GM12878 (cell line): ENCODE results near the gene FBXO42. TPM values are rescaled to one million over a fixed set of nuclear protein-coding genes. Genes with fewer than 3 reads are reported as not detected.

Source experiments
- polyA plus RNA-seq, 11 experiments: library from polyadenylated mRNA; depleted of rRNA in 4 of 11; unstranded in 6 of 11; stranded (reverse) in 5 of 11; fragments of >200 nt; fragmentation: Nextera tagmentation in 4 of 11; fragmentation: Illumina TruSeq in 1 of 11; extraction: Ambion mirVana in 4 of 11; extraction: Trizol in 1 of 11; gene quantifications; 1 replicate in 1 of 11; 2 replicates in 10 of 11; pipeline versions ENCODE4 v1.2.1 to v1.2.3, GENCODE V29; 2011 to 2016; ENCODE audit warnings: inconsistent platforms in 2 of 11, missing spikeins in 2 of 11, low read depth in 1 of 11
- small RNA-seq: library from RNA; depleted of rRNA; stranded (forward); fragments of <200 nt; gene quantifications from one replicate; pipeline ENCODE3, GENCODE V24; 2014
- total RNA-seq, 4 experiments: library from RNA; depleted of rRNA in 3 of 4; stranded (reverse); fragments of >200 nt in 3 of 4; fragmentation: Illumina TruSeq in 1 of 4; extraction: Trizol in 1 of 4; gene quantifications; 2 replicates each; pipeline versions ENCODE4 v1.2.1 to v1.2.3, GENCODE V29; 2013 to 2021

Gene FBXO42
- total and polyA plus RNA-seq, 10 of the 15 experiments (the other 5 are each of a cell fraction or from before 2014, with no cell fraction given) = 6.1 to 23.8 (median 15.2) TPM

Small RNA genes within 50 kb of the gene (small RNA-seq; reads per million reads assigned to genes)
- not detected for gene MT1XP1

Other genes starting within 250 kb of the FBXO42 start
- 0.16 and 0.28 TPM in 2 replicates for gene EPHA2, start 196.4 kb downstream of the FBXO42 start, total RNA-seq (2014; rRNA removed)
- gene EPHA2, start 196.4 kb downstream of the FBXO42 start, total RNA-seq (2014; rRNA removed; fragmentation: Illumina TruSeq; extraction: Trizol) = 0.05 and 0.09 TPM in 2 replicates
- gene EPHA2, start 196.4 kb downstream of the FBXO42 start, total RNA-seq (2021) = 0.32 and 0.51 TPM in 2 replicates
- 0.06 and 0.27 TPM in 2 replicates for gene EPHA2, start 196.4 kb downstream of the FBXO42 start, polyA plus RNA-seq (2011; rRNA removed)
- gene EPHA2, start 196.4 kb downstream of the FBXO42 start, polyA plus RNA-seq (2014; fragmentation: Illumina TruSeq; extraction: Trizol) = 0.12 and 0.24 TPM in 2 replicates
- gene EPHA2, start 196.4 kb downstream of the FBXO42 start, polyA plus RNA-seq (2014; fragmentation: Nextera tagmentation; extraction: Ambion mirVana) = not detected
- gene EPHA2, start 196.4 kb downstream of the FBXO42 start, polyA plus RNA-seq (2014; rRNA removed) = 0.04 and 0.16 TPM in 2 replicates
- gene EPHA2, start 196.4 kb downstream of the FBXO42 start, polyA plus RNA-seq (2016; fragmentation: Nextera tagmentation; extraction: Ambion mirVana) = under 1 TPM; 0.19 to 0.37 TPM
- 0.49 and 0.56 TPM in 2 replicates for gene ARHGEF19, start 139.8 kb downstream of the FBXO42 start, total RNA-seq (2014; rRNA removed)
- 0.40 and 0.60 TPM in 2 replicates for gene ARHGEF19, start 139.8 kb downstream of the FBXO42 start, total RNA-seq (2014; rRNA removed; fragmentation: Illumina TruSeq; extraction: Trizol)
- gene ARHGEF19, start 139.8 kb downstream of the FBXO42 start, total RNA-seq (2021) = 2.0 and 2.5 TPM in 2 replicates
- gene ARHGEF19, start 139.8 kb downstream of the FBXO42 start, polyA plus RNA-seq (2011; rRNA removed) = 1.2 and 1.6 TPM in 2 replicates
- 0.22 and 0.38 TPM in 2 replicates for gene ARHGEF19, start 139.8 kb downstream of the FBXO42 start, polyA plus RNA-seq (2014; fragmentation: Illumina TruSeq; extraction: Trizol)
- gene ARHGEF19, start 139.8 kb downstream of the FBXO42 start, polyA plus RNA-seq (2014; fragmentation: Nextera tagmentation; extraction: Ambion mirVana) = under 1 TPM in 1 of 2 experiments, not detected in 1; 0.15 TPM
- 2.2 and 2.9 TPM in 2 replicates for gene ARHGEF19, start 139.8 kb downstream of the FBXO42 start, polyA plus RNA-seq (2014; rRNA removed)
- 1 to 10 TPM in 1 of 2 experiments, under 1 TPM in 1; 0.67 to 1.2 TPM for gene ARHGEF19, start 139.8 kb downstream of the FBXO42 start, polyA plus RNA-seq (2016; fragmentation: Nextera tagmentation; extraction: Ambion mirVana)
- gene CPLANE2, start 115.3 kb downstream of the FBXO42 start, total RNA-seq (2014; rRNA removed) = 2.6 and 4.5 TPM in 2 replicates
- 1.4 and 2.5 TPM in 2 replicates for gene CPLANE2, start 115.3 kb downstream of the FBXO42 start, total RNA-seq (2014; rRNA removed; fragmentation: Illumina TruSeq; extraction: Trizol)
- gene CPLANE2, start 115.3 kb downstream of the FBXO42 start, total RNA-seq (2021) = 4.0 and 4.1 TPM in 2 replicates
- gene CPLANE2, start 115.3 kb downstream of the FBXO42 start, polyA plus RNA-seq (2011; rRNA removed) = 0.61 and 1.3 TPM in 2 replicates
- 0.11 and 1.2 TPM in 2 replicates for gene CPLANE2, start 115.3 kb downstream of the FBXO42 start, polyA plus RNA-seq (2014; fragmentation: Illumina TruSeq; extraction: Trizol)
- gene CPLANE2, start 115.3 kb downstream of the FBXO42 start, polyA plus RNA-seq (2014; fragmentation: Nextera tagmentation; extraction: Ambion mirVana) = under 1 TPM in 1 of 2 experiments, not detected in 1; 0.09 TPM
- 1.2 and 3.7 TPM in 2 replicates for gene CPLANE2, start 115.3 kb downstream of the FBXO42 start, polyA plus RNA-seq (2014; rRNA removed)
- gene CPLANE2, start 115.3 kb downstream of the FBXO42 start, polyA plus RNA-seq (2016; fragmentation: Nextera tagmentation; extraction: Ambion mirVana) = 1 to 10 TPM; 2.3 to 2.9 TPM
- 110 and 114 TPM in 2 replicates for gene SZRD1, start 14.8 kb upstream of the FBXO42 start, total RNA-seq (2014; rRNA removed)
- 95.7 and 99.0 TPM in 2 replicates for gene SZRD1, start 14.8 kb upstream of the FBXO42 start, total RNA-seq (2014; rRNA removed; fragmentation: Illumina TruSeq; extraction: Trizol)
- 207 and 213 TPM in 2 replicates for gene SZRD1, start 14.8 kb upstream of the FBXO42 start, total RNA-seq (2021)
- gene SZRD1, start 14.8 kb upstream of the FBXO42 start, polyA plus RNA-seq (2011; rRNA removed) = 93.8 and 132 TPM in 2 replicates
- gene SZRD1, start 14.8 kb upstream of the FBXO42 start, polyA plus RNA-seq (2014; fragmentation: Illumina TruSeq; extraction: Trizol) = 77.8 and 158 TPM in 2 replicates
- gene SZRD1, start 14.8 kb upstream of the FBXO42 start, polyA plus RNA-seq (2014; fragmentation: Nextera tagmentation; extraction: Ambion mirVana) = 10 to 100 TPM in 1 of 2 experiments, 1 to 10 TPM in 1; 5.6 to 14.7 TPM
- gene SZRD1, start 14.8 kb upstream of the FBXO42 start, polyA plus RNA-seq (2014; rRNA removed) = 157 and 182 TPM in 2 replicates
- gene SZRD1, start 14.8 kb upstream of the FBXO42 start, polyA plus RNA-seq (2016; fragmentation: Nextera tagmentation; extraction: Ambion mirVana) = 100 to 1,000 TPM; 106 to 113 TPM
- 0.28 and 0.33 TPM in 2 replicates for gene SPATA21, start 84.9 kb upstream of the FBXO42 start, total RNA-seq (2014; rRNA removed)
- not detected in 2 replicates for gene SPATA21, start 84.9 kb upstream of the FBXO42 start, total RNA-seq (2014; rRNA removed; fragmentation: Illumina TruSeq; extraction: Trizol)
- 0.05 TPM in 2 replicates for gene SPATA21, start 84.9 kb upstream of the FBXO42 start, total RNA-seq (2021)
- 0.14 and 0.57 TPM in 2 replicates for gene SPATA21, start 84.9 kb upstream of the FBXO42 start, polyA plus RNA-seq (2011; rRNA removed)
- 0.09 and 0.33 TPM in 2 replicates for gene SPATA21, start 84.9 kb upstream of the FBXO42 start, polyA plus RNA-seq (2014; fragmentation: Illumina TruSeq; extraction: Trizol)
- 1 to 10 TPM in 1 of 2 experiments, under 1 TPM in 1; 0.24 to 1.1 TPM for gene SPATA21, start 84.9 kb upstream of the FBXO42 start, polyA plus RNA-seq (2014; fragmentation: Nextera tagmentation; extraction: Ambion mirVana)
- gene SPATA21, start 84.9 kb upstream of the FBXO42 start, polyA plus RNA-seq (2014; rRNA removed) = 0.03 and 0.09 TPM in 2 replicates
- under 1 TPM; 0.19 to 0.60 TPM for gene SPATA21, start 84.9 kb upstream of the FBXO42 start, polyA plus RNA-seq (2016; fragmentation: Nextera tagmentation; extraction: Ambion mirVana)
- gene NECAP2, start 88.2 kb upstream of the FBXO42 start, total RNA-seq (2014; rRNA removed) = 76.6 and 76.9 TPM in 2 replicates
- 53.1 and 56.2 TPM in 2 replicates for gene NECAP2, start 88.2 kb upstream of the FBXO42 start, total RNA-seq (2014; rRNA removed; fragmentation: Illumina TruSeq; extraction: Trizol)
- 51.3 and 55.4 TPM in 2 replicates for gene NECAP2, start 88.2 kb upstream of the FBXO42 start, total RNA-seq (2021)
- gene NECAP2, start 88.2 kb upstream of the FBXO42 start, polyA plus RNA-seq (2011; rRNA removed) = 78.9 and 98.0 TPM in 2 replicates
- gene NECAP2, start 88.2 kb upstream of the FBXO42 start, polyA plus RNA-seq (2014; fragmentation: Illumina TruSeq; extraction: Trizol) = 52.1 and 54.9 TPM in 2 replicates
- 10 to 100 TPM; 16.3 to 21.1 TPM for gene NECAP2, start 88.2 kb upstream of the FBXO42 start, polyA plus RNA-seq (2014; fragmentation: Nextera tagmentation; extraction: Ambion mirVana)
- gene NECAP2, start 88.2 kb upstream of the FBXO42 start, polyA plus RNA-seq (2014; rRNA removed) = 62.7 and 69.3 TPM in 2 replicates
- gene NECAP2, start 88.2 kb upstream of the FBXO42 start, polyA plus RNA-seq (2016; fragmentation: Nextera tagmentation; extraction: Ambion mirVana) = 10 to 100 TPM; 58.7 to 59.2 TPM
- under 0.01 TPM in 2 replicates for gene RNU1-1, start 161.8 kb upstream of the FBXO42 start, total RNA-seq (2014; rRNA removed)
- 20,946 and 25,634 TPM in 2 replicates for gene RNU1-1, start 161.8 kb upstream of the FBXO42 start, total RNA-seq (2014; rRNA removed; fragmentation: Illumina TruSeq; extraction: Trizol)
- 2,403 and 2,678 TPM in 2 replicates for gene RNU1-1, start 161.8 kb upstream of the FBXO42 start, total RNA-seq (2021)
- 82.4 and 113 TPM in 2 replicates for gene RNU1-1, start 161.8 kb upstream of the FBXO42 start, polyA plus RNA-seq (2011; rRNA removed)
- gene RNU1-1, start 161.8 kb upstream of the FBXO42 start, polyA plus RNA-seq (2014; fragmentation: Illumina TruSeq; extraction: Trizol) = not detected in 2 replicates
- 1 to 10 TPM; 4.5 to 4.9 TPM for gene RNU1-1, start 161.8 kb upstream of the FBXO42 start, polyA plus RNA-seq (2014; fragmentation: Nextera tagmentation; extraction: Ambion mirVana)
- not detected in 2 replicates for gene RNU1-1, start 161.8 kb upstream of the FBXO42 start, polyA plus RNA-seq (2014; rRNA removed)
- gene RNU1-1, start 161.8 kb upstream of the FBXO42 start, polyA plus RNA-seq (2016; fragmentation: Nextera tagmentation; extraction: Ambion mirVana) = 1 to 10 TPM; 2.6 to 3.6 TPM